HG02571 (cell line): ENCODE data around the gene PRSS8.
A peak's percentile ranks its signal among the peaks of the same experiment; 100 is the strongest.
"Not testable (repeated sequence)": the region's sequence is repeated elsewhere in the genome, so short reads cannot be mapped to it uniquely, and the experiment has no call there.

ENCODE experiments used
- ATAC-seq: cut with Tn5 transposase; IDR thresholded peaks from one replicate; pipeline ENCODE4 v1.9.1; 2021; ENCODE audit warnings: mild to moderate bottlenecking, moderate library complexity; ENCODE audit not compliant: unreplicated experiment

PRSS8 gene

GRCh38 chr16:31108035-31108793 lies 27.3 kb downstream of the PRSS8 start, which contains the start of gene BCKDK:
BCKDK (plus strand) TSS chr16:31108386; CDS start chr16:31109224, 838 bp downstream.
- ATAC-seq = peak; percentile 75

- ATAC-seq = peak; percentile 47
Measured at GRCh38 chr16:31107465-31107867, 28.1 kb downstream of the PRSS8 start.

- ATAC-seq = no peak
Measured at GRCh38 chr16:31106509-31107464, 28.7 kb downstream of the PRSS8 start.

- ATAC-seq = peak; percentile 35
Measured at GRCh38 chr16:31105677-31106213, 29.8 kb downstream of the PRSS8 start.

- ATAC-seq = not testable (repeated sequence)
Measured at GRCh38 chr16:31100876-31101641, 34.5 kb downstream of the PRSS8 start.

- no peak for ATAC-seq
Measured at GRCh38 chr16:31099860-31100638, 35.5 kb downstream of the PRSS8 start.

- peak; percentile 79 for ATAC-seq
Measured at GRCh38 chr16:31094424-31095120, 41.0 kb downstream of the PRSS8 start, which contains the start of gene VKORC1. VKORC1 (minus strand) TSS chr16:31094797; CDS start chr16:31094729, 68 bp downstream.

GRCh38 chr16:31094088-31094423 lies 41.5 kb downstream of the PRSS8 start:
- ATAC-seq = no peak

GRCh38 chr16:31093132-31093703 lies 42.3 kb downstream of the PRSS8 start:
- ATAC-seq = no peak

GRCh38 chr16:31092330-31092729 lies 43.2 kb downstream of the PRSS8 start:
- no peak for ATAC-seq

- ATAC-seq = no peak
Measured at GRCh38 chr16:31090540-31090939, 45.0 kb downstream of the PRSS8 start.

- no peak for ATAC-seq
Measured at GRCh38 chr16:31089199-31089598, 46.3 kb downstream of the PRSS8 start.

- no peak for ATAC-seq
Measured at GRCh38 chr16:31088459-31089183, 46.9 kb downstream of the PRSS8 start, which contains the start of gene PRSS53. PRSS53 (minus strand) TSS chr16:31088943; CDS start chr16:31088809, 134 bp downstream.

GRCh38 chr16:31087971-31088370 lies 47.6 kb downstream of the PRSS8 start:
- no peak for ATAC-seq

- no peak for ATAC-seq
Measured at GRCh38 chr16:31087481-31087880, 48.0 kb downstream of the PRSS8 start.

- no peak for ATAC-seq
Measured at GRCh38 chr16:31086629-31086906, 49.0 kb downstream of the PRSS8 start.

GRCh38 chr16:31085873-31086628 lies 49.5 kb downstream of the PRSS8 start:
- ATAC-seq = no peak

GRCh38 chr16:31085411-31085810 lies 50.1 kb downstream of the PRSS8 start:
- ATAC-seq = no peak
